GM20000 (cell line): Measurements from ENCODE around the gene CPNE4.

ENCODE experiments used
- DNase-seq: peaks from one replicate; pipeline ENCODE4 v3.0.0; 2012; ENCODE audit warnings: low spot score
- TF ChIP-seq, protein P1 (sequence below): IDR thresholded peaks from 2 replicates; pipeline ENCODE4 v1.5.1; 2012; ENCODE audit warnings: mild to moderate bottlenecking, control low read depth; ENCODE audit errors: extremely low read depth, missing control alignments

The CPNE4 gene

GRCh38 chr3:131962982-131963381 lies 71.8 kb downstream of the CPNE4 start:
- TF ChIP-seq, protein P1, sequence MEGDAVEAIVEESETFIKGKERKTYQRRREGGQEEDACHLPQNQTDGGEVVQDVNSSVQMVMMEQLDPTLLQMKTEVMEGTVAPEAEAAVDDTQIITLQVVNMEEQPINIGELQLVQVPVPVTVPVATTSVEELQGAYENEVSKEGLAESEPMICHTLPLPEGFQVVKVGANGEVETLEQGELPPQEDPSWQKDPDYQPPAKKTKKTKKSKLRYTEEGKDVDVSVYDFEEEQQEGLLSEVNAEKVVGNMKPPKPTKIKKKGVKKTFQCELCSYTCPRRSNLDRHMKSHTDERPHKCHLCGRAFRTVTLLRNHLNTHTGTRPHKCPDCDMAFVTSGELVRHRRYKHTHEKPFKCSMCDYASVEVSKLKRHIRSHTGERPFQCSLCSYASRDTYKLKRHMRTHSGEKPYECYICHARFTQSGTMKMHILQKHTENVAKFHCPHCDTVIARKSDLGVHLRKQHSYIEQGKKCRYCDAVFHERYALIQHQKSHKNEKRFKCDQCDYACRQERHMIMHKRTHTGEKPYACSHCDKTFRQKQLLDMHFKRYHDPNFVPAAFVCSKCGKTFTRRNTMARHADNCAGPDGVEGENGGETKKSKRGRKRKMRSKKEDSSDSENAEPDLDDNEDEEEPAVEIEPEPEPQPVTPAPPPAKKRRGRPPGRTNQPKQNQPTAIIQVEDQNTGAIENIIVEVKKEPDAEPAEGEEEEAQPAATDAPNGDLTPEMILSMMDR: no peak
- DNase-seq: no peak

GRCh38 chr3:131960324-131960723 lies 74.5 kb downstream of the CPNE4 start:
- TF ChIP-seq, protein P1: no peak
- no peak for DNase-seq

DNA sequence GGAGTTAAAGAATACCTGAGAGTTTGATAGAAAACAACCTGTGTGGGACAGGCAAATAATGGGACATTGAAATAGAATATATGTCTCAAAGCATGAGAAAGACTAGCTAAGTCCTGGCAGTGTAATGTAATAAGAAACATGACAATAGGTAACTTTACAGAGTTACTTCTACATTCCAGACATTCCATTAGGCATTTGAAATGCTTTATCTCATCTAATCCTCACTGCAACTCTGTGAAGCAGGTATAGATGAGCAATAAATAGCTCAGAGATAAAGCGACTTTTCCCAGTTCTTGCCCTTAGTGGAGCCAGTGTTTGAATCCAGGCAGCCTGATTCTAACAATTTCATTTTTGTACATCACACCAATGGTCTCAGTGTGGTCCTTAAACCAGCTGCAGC lies 76.8 kb downstream of the CPNE4 start:
- TF ChIP-seq, protein P1: no peak
- no peak for DNase-seq

- TF ChIP-seq, protein P1: no peak
- DNase-seq: no peak
These were observed 77.3 kb downstream of the CPNE4 start for GRCh38 chr3:131957511-131957910.

GRCh38 chr3:131948806-131949205 lies 86.0 kb downstream of the CPNE4 start:
- TF ChIP-seq, protein P1: no peak

DNA sequence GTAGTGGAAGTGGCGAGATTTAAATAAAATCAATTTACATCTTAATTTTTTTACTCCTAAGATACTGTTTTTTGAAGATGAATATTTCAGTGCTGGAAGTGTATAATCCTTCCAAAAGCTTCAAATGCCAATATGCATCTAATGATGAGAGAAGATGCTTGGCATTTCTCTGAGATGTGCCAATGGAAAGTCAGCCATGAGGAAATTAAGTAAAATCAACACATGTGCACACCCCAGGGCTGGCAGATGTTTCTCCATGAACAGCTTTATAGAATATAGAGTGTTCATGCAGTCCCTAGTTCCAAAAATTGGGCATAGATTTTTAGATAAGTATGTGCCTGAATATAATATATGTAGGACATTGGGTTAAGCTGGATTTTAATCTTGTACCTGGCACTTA lies 90.1 kb downstream of the CPNE4 start:
- TF ChIP-seq, protein P1: no peak
- no peak for DNase-seq

More at GRCh38 chr3:131948806-131949205, 86.0 kb downstream of the CPNE4 start:
- no peak for DNase-seq

DNA sequence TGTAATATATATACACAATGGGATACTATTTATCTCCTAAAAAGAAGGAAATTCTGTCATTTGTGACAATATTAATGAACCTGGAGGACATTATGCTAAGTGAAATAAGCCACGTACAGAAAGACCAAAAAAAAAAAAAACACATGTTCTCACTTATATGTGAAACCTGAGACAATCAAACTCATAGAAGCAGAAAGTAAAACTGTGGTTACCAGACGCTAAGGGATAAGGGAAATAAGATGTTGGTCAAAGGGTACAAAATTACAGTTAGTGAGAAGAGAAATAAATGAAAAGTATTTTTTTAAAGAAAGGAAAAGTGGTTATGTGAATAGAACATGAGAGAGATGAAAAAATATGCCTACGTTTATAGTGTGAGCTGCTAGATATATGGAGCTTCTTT lies 101.1 kb downstream of the CPNE4 start:
- TF ChIP-seq, protein P1: no peak
- no peak for DNase-seq
